ENCODE results near the gene KLF1. TPM values are rescaled to one million over a fixed set of nuclear protein-coding genes. Genes with fewer than 3 reads are reported as not detected.

Gene KLF1
- total RNA-seq, 1 experiment from 2014 or later = not detected

DNA sequence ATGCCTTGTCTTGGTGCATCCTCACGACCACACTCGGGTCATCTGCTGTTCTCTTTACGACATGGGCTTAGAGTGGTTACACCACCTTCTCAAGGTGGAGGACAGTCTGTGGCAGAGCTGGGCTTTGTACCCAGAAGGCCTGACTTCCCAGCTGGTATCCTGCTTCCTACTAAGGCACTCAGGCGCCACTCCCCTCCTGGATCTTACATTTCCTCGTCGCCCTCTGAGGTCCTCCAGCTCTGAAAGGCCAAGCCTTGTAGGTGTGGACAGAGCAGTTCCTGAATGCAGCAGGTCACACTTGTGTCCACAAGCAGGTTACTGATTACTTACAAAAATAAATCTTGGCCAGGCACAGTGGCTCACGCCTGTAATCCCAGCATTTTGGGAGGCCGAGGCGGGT is 20.2 kb upstream of the KLF1 start:
- BruUV-seq (replicated peaks) = no TSS peak
- Histone ChIP-seq H2AFZ (ENCODE audit: low read depth, low read length, poor library complexity, severe bottlenecking) (no peak overlapping the region), H3K9ac (ENCODE audit: low read length) (no peak overlapping the region), H3K27me3 (ENCODE audit: insufficient read depth, low read length) (no peaks in the 10 kb centered on the region), H3K4me1 (ENCODE audit: control insufficient read depth in 1 of 2, insufficient read depth in 2 of 2, low read length in 2 of 2) (no peaks in the 10 kb centered on the region), H3K9me3 (ENCODE audit: control insufficient read depth in 1 of 2, insufficient read depth in 1 of 2, low read depth in 1 of 2, low read length in 2 of 2) (no peaks in the 10 kb centered on the region), H3K4me3 (replicated peaks in 1 of 2; ENCODE audit: low read depth in 1 of 2, low read length in 2 of 2) (no peak overlapping the region), H4K20me1 (ENCODE audit: insufficient read depth) (no peaks in the 10 kb centered on the region), H3K4me2 (ENCODE audit: low read length) (no peak overlapping the region), H3K79me2 (ENCODE audit: insufficient read depth, low read length) (no peaks in the 10 kb centered on the region), H3K27ac (ENCODE audit: low read depth, low read length) (no peak overlapping the region), H3K9me2 (ENCODE audit: insufficient read depth) (no peaks in the 10 kb centered on the region), H3K36me3 (ENCODE audit: control insufficient read depth in 1 of 2, insufficient read depth in 2 of 2, low read length in 2 of 2) (no peaks in the 10 kb centered on the region)
- ChIA-PET POLR2A (interaction anchor here (1.9 kb wide), 1 partner anchor 16 kb away, joined by 6 read pairs; the partner anchor contains the start of gene GCDH), RAD21 (ENCODE audit: low non-redundant PET in 1 of 2, low total read pairs in 2 of 2, uncharacterized antibody in 2 of 2, unreplicated experiment in 2 of 2) (no interaction called here), CTCF (no interaction called here)
- DNase-seq (ENCODE audit: low read depth, low spot score) = no peak
- intact Hi-C loops (cut with micrococcal nuclease) = no loop called here
- no peak for ATAC-seq
- TF ChIP-seq ZFX (IDR thresholded peaks at IDR 0.05) (no peak), ZNF274 (IDR thresholded peaks at IDR 0.05; ENCODE audit: low read depth, low read length) (no peak), EGR1 (IDR thresholded peaks at IDR 0.05; ENCODE audit: low read depth) (no peak), YY1 (IDR thresholded peaks at IDR 0.05; ENCODE audit: extremely low read depth, insufficient replicate concordance, low read depth, low read length) (no peak), POLR2AphosphoS5 (IDR thresholded peaks at IDR 0.05; ENCODE audit: low read depth, low read length) (no peak), TCF7L2 (IDR thresholded peaks at IDR 0.05; ENCODE audit: borderline replicate concordance, extremely low read depth, insufficient read depth, insufficient read length) (no peak), EZH2 (IDR thresholded peaks at IDR 0.05) (no peak), SP1 (IDR thresholded peaks at IDR 0.05; ENCODE audit: low read depth) (no peak), SIN3A (IDR thresholded peaks at IDR 0.05; ENCODE audit: low read depth) (no peak), CEBPB (IDR thresholded peaks at IDR 0.05; ENCODE audit: low read depth) (no peak), POLR2A (IDR thresholded peaks at IDR 0.05; ENCODE audit: borderline replicate concordance, extremely low read depth, insufficient read depth, insufficient read length) (no peak)
- TF ChIP-seq, protein P1, sequence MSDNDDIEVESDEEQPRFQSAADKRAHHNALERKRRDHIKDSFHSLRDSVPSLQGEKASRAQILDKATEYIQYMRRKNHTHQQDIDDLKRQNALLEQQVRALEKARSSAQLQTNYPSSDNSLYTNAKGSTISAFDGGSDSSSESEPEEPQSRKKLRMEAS (IDR thresholded peaks at IDR 0.05) = no peak
- TF ChIP-seq, protein P2, sequence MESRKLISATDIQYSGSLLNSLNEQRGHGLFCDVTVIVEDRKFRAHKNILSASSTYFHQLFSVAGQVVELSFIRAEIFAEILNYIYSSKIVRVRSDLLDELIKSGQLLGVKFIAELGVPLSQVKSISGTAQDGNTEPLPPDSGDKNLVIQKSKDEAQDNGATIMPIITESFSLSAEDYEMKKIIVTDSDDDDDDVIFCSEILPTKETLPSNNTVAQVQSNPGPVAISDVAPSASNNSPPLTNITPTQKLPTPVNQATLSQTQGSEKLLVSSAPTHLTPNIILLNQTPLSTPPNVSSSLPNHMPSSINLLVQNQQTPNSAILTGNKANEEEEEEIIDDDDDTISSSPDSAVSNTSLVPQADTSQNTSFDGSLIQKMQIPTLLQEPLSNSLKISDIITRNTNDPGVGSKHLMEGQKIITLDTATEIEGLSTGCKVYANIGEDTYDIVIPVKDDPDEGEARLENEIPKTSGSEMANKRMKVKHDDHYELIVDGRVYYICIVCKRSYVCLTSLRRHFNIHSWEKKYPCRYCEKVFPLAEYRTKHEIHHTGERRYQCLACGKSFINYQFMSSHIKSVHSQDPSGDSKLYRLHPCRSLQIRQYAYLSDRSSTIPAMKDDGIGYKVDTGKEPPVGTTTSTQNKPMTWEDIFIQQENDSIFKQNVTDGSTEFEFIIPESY (IDR thresholded peaks at IDR 0.05; ENCODE audit: extremely low read depth, insufficient replicate concordance, low read length) = no peak
- TF ChIP-seq, protein P3, sequence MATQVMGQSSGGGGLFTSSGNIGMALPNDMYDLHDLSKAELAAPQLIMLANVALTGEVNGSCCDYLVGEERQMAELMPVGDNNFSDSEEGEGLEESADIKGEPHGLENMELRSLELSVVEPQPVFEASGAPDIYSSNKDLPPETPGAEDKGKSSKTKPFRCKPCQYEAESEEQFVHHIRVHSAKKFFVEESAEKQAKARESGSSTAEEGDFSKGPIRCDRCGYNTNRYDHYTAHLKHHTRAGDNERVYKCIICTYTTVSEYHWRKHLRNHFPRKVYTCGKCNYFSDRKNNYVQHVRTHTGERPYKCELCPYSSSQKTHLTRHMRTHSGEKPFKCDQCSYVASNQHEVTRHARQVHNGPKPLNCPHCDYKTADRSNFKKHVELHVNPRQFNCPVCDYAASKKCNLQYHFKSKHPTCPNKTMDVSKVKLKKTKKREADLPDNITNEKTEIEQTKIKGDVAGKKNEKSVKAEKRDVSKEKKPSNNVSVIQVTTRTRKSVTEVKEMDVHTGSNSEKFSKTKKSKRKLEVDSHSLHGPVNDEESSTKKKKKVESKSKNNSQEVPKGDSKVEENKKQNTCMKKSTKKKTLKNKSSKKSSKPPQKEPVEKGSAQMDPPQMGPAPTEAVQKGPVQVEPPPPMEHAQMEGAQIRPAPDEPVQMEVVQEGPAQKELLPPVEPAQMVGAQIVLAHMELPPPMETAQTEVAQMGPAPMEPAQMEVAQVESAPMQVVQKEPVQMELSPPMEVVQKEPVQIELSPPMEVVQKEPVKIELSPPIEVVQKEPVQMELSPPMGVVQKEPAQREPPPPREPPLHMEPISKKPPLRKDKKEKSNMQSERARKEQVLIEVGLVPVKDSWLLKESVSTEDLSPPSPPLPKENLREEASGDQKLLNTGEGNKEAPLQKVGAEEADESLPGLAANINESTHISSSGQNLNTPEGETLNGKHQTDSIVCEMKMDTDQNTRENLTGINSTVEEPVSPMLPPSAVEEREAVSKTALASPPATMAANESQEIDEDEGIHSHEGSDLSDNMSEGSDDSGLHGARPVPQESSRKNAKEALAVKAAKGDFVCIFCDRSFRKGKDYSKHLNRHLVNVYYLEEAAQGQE (IDR thresholded peaks at IDR 0.05; ENCODE audit: low read depth) = no peak
- TF ChIP-seq, protein P4, sequence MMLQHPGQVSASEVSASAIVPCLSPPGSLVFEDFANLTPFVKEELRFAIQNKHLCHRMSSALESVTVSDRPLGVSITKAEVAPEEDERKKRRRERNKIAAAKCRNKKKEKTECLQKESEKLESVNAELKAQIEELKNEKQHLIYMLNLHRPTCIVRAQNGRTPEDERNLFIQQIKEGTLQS (IDR thresholded peaks at IDR 0.05) = no peak
